Ramos (cell line): ENCODE data around the gene TBC1D3C.
"Not testable (repeated sequence)": the region's sequence is repeated elsewhere in the genome, so short reads cannot be mapped to it uniquely, and the experiment has no call there.

Experiments
- in situ Hi-C: fragments of 300-500 bp; cut with MboI; formaldehyde crosslinking; loops from one replicate; pipeline ENCODE4 v1.14.3; 2022; ENCODE audit warnings: low sequenced_read_pairs; ENCODE audit not compliant: unreplicated experiment

Gene TBC1D3C

GRCh38 chr17:38068534-38068933, at the start of gene TBC1D3C:
TSS of gene TBC1D3C (minus strand) at chr17:38068634. CDS start at chr17:38067066, 1,568 bp downstream.
- in situ Hi-C loops, result not testable (repeated sequence)

GRCh38 chr17:38099262-38099661, 30.8 kb upstream of the TBC1D3C start:
- in situ Hi-C loops, result not testable (repeated sequence)

GRCh38 chr17:38094059-38094694, 25.7 kb upstream of the TBC1D3C start:
- in situ Hi-C loops, result not testable (repeated sequence)

- in situ Hi-C loops, result not testable (repeated sequence)
Observed at GRCh38 chr17:38088120-38088519, 19.7 kb upstream of the TBC1D3C start.

- in situ Hi-C loops, result not testable (repeated sequence)
Observed at GRCh38 chr17:38087344-38087743, 18.9 kb upstream of the TBC1D3C start.
